OCI-LY3 (cell line): ENCODE results near the gene ZMIZ1.

Experiments
- CTCF ChIP-seq: fragments of 200-600, 300-600 bp; sonication (generic); IDR thresholded peaks from 2 replicates; pipeline ENCODE4 v1.5.1; 2014; ENCODE audit warnings: antibody characterized with exemption, low read length, low read depth
- EZH2phosphoT487 ChIP-seq: fragments of 200-600 bp; shearing (Covaris generic); IDR thresholded peaks from 2 replicates; pipeline ENCODE4 v1.6.1; 2018; ENCODE audit warnings: antibody characterized with exemption, mixed run types, low read depth

- no peak for TF ChIP-seq CTCF
- TF ChIP-seq EZH2phosphoT487 = no peak
Observed at GRCh38 chr10:79128923-79129305, 60.1 kb downstream of the ZMIZ1 start.
